CD4-positive, alpha-beta T cell treated with Interferon alpha-2 for 1 hour (primary cell): Measurements from ENCODE around the gene PCDH9.

Source experiments
- DNase-seq, 2 donors: peaks; one replicate each; pipeline ENCODE4 v3.0.0-alpha.2; 2020 to 2022

PCDH9 gene

DNA sequence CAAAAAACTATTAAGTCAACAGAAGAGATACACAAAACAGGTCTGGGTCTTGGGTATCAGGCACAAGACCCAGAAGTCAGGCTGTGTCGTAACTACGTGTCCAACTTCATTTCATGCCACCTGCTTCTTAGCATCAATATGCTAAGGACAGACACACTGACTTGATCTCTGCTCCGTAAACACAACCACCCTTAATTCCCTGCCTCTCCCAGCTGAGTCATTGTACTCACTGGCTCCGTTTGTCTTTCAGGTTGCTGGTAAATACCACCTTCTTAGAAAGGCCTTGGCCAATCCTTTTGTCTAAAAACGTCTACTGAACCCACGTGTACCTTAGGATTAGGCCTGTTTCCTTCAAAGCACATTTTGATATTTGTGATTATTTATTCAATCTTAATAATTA, 726.2 kb downstream of the PCDH9 start:
- DNase-seq: no peak

DNA sequence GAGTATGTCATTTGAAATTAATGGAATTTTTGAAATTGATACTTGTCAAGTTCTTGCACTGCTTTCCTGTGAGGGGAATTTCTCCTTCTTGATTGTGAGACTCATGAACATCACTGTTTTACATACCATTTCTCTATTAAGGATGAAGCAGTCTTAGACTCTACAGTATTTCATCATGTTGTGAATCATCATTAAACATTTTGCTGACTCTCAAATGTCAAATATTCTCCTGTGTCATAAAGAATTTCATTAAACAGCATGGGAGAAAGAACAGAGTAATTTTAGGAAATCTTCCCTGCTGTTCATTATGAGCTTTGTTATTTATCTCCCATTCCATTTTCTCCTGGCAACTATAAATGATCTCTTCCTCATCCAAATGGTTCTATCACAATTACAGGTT, 729.0 kb downstream of the PCDH9 start:
- DNase-seq: no peak

DNA sequence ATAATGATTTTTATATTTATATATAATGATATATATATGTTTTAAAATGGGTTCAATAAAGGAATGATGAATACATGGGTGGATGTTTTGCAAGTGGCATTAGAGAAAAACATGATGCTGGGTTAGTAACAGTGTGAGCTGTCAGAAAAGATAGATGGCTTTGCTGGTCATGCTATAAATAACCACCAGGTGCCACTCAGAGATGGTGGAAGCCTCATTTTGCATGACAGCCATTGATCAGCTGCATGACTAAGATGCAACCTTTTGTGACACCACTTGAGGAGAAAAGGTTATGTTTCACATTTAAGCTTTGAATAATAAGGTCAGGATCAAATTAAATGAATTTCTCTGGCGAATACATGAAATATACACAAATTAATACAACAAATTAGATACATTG, 737.7 kb downstream of the PCDH9 start:
- no peak for DNase-seq

DNA sequence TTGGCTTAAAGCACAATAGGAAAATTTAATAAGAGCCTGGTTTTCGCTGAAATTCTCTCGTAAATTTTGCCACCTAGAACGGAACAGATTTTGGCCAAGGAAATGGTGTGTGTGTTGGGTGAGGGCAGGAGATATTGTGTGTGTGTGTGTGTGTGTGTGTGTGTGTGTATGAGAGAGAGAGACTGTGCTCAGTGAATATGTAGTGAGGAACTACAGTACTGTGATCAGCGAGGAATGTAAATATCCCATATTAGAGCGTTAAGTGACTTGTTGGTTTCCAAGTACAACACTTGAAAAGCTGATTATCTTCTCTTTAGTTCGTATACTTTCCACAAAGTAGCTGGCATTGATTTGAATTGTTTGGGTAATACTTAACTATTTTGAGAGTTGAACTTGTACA, 738.9 kb downstream of the PCDH9 start:
- no peak for DNase-seq

DNA sequence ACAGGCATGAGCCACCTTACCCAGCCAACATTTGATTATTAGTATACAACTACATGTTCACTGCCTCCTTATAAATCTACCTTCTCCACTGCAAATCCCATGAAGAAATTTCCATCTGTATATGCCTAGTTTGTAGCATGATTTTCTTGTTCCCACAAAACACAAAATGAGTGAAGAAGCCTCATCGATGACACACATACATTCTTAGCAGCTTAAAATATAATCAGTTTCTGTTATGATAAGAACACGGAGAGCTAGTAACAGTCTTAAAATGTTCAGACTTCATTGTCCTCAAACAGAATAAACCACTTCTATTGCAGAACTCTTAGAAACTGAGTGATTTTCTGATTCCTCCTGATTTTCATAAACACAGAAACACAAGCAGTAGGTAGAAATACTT, 740.5 kb downstream of the PCDH9 start:
- DNase-seq: no peak

DNA sequence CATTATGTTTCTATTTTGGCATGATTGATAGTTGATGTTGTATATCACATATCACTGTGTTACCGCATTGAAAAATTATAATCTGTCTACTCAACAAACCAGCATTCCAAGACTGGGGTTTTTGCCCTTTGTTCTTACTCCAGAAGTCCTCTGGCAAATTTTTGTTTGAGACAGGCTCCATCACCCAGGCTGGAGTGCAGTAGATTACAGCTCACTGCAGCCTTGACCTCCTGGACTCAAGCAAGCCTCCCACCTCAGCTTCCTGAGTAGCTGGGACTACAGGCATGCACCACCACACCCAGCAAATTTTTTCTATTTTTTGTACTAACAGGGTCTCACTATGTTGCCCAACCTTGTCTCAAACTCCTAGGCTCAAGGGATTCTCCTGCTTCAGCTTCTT, 741.0 kb downstream of the PCDH9 start:
- DNase-seq: no peak

DNA sequence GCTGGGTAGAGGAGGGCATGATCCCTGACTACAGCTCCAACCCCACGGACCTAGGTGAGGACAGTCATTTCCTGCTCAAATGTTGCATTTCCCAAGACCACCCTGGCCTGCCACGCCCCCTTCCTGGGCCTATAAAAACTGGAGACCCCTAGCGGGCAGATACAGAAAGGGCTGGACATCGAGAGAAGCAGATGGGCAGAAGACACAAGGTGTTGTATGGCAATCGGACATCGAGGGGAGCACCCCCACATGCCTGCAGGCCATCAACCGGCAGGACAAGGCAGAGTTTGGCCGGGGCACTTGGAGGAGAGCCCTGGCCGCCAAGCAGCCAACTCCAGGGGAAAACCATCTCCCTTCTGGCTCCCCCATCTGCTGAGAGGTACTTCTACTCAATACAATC, 746.4 kb downstream of the PCDH9 start:
- no peak for DNase-seq

DNA sequence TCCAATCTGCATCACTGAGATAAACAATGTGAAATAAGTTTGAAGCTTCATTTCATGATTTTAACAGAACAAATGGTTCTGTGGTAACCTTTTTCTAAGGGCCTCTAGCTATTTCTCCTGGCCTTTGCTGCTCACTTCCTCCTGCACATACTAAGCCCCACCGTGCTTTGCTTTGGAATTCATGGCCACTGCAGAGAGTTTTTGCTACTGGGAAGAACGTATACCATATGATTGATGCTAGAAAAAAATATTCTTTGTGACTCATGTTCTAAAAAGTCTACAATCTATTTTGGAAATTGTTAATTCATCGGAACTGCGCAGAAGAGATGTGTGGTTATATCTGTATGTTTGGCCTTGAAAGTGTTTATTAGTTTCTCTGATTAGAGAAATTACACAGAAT, 747.3 kb downstream of the PCDH9 start:
- DNase-seq: no peak

DNA sequence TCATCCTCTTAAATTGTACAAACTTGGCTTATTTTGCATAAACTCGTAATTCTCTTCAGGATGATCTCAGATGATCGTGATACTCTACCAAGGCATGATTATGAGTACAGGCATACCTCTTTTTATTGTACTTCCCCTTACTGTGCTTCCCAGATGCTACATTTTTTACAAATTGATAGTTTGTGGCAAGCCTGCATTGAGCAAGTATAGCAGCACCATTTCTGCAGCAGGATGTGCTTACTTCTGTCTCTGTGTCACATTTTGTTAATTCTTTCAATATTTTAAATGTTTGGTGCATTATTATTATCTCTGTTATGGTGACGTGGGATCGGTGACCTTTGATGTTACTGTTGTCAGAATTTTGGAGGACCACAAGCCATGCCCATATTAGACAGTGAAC, 752.3 kb downstream of the PCDH9 start:
- no peak for DNase-seq

DNA sequence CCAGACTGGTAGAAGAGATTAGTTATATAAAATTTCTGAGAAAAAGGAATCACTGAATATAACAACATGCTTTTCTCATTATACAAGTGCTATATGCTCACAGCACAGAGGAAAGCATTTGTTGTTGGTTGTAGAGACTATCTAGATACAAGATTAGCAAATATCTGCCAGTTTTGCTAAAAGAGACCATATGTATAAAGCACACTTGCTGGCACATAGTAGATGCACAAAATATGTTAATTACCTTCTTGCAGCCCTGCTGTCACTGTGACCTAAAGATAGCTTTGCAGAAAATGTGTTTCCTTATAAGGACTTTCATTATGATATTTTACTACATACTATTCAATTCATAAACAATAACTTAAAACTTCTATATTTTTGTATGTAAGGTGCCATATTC, 755.1 kb downstream of the PCDH9 start:
- no peak for DNase-seq

DNA sequence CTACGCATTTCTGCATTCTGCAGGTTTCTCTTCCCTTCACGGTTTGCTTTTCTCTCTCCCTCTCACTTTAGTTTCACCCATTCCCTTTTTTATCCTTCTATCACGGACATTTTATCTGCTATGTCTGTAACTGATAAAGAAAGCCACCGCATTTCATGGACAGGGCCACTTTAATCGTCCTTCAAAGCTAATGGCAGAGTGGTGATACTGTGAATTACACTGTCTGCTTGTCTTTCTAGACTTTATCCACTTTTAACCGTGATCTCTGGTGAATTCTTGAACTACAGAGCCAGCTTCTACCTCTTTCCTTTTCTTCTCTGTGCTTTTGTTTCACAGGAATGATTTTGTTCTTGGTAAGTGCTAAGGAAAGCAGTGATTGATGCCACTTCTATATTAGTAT, 760.4 kb downstream of the PCDH9 start:
- DNase-seq: no peak

DNA sequence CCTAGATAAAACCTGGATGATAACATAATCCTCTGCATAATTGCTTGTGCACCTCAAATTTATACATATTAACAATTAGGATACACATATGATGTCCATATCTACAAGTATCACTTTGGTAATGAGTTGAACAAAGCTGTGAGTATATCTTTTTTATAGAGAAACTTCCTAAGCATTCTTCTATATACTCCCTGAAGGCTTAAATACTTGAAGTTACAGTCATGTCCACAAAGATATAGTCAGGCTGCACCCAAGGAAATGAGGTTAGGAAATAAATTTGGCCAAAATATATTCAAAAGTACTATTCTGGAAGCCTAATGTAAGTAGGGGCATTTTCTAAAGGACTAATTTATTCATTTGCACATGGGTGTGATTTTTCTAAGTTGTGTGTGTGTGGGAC, 761.5 kb downstream of the PCDH9 start:
- DNase-seq: no peak

DNA sequence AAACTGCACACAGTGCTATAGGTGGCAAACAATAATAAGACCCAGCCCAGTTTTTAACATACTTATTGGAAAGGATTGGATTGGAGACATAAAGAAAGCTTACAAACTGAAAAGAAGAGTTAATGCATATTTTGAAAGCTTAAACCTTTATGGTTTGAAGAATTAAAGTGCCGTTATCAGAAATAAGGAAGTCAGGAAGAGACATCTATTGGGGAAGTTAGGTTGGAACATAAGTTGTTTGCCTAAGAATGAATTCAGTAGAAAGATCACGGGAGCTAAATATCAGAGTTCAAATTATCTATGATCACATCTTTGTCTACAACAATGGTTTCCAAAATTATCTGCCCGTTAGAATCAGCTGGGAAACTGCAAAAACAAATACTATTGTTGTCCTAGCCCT, 767.9 kb downstream of the PCDH9 start:
- DNase-seq: no peak

DNA sequence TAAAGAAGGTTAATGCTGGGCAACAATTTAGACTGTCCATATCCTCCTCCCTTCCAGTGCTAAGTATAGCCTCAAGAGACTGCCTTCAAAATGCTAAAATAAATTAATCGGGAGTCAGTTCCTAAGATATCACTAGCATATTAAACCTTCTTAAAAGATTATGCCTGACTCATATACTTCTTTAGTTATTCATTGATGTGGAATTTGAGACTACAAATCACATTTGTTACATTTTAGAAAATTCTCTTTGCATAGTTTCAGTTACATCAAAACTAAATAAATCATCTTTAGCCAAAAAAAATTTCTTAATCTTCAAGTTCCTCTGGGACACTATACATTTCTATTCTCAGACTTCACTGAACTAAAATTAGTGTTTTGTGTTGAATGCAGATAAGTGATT, 769.1 kb downstream of the PCDH9 start:
- no peak for DNase-seq

DNA sequence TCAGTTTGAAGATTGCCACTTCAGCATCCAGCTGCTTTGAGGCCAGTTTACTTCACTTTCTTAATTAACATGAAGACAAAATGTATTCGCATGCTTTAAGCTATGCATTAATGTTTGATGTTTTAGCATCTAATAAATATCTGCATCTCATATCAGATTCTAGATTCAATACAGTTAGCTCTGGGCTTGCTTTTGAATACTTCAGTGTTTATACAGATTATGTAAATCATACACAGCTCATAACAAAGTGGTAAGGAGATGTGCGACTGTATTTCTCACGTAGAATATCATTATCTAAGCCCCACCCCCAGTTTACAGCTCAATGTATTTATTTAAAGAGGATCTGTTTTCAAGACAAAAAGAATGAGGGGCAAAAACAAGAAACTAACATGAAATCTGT, 770.5 kb downstream of the PCDH9 start:
- no peak for DNase-seq

DNA sequence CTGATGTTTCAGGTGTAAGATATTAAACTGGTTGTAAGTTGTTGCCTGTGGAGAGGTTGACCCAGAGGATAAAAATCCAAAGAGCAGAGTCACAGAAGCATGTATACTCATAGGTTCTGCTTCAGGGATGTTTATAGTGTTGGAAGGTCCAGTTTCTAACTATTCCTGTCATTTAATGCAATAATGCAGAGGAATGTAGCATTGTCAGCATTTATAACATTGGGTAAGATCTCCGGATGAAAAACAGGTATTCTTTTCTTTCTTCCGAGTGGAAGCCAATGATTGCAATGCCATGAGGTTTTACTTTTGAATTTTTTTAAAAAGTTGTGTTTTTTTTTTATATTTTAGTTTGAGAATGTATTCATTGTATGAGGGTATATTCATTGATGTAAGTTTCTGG, 771.0 kb downstream of the PCDH9 start:
- no peak for DNase-seq

DNA sequence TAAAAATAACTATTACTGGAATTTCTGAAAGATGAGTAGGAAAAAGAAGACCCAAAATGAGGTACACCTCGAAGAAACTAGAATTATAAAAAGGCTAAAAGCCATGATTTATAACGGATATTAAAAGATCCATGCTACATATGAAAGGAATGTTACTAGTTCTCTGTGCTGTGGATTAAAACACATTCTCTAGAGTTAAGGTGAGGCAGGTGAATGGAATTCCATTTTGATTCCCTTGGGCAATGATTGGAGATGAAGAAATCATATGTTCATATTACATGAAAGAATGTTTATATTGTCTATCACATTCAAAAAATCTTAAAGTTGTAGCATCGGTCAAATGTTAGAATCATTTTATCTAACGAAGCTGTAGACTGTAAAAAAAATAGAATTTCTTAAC, 783.7 kb downstream of the PCDH9 start:
- DNase-seq: no peak

DNA sequence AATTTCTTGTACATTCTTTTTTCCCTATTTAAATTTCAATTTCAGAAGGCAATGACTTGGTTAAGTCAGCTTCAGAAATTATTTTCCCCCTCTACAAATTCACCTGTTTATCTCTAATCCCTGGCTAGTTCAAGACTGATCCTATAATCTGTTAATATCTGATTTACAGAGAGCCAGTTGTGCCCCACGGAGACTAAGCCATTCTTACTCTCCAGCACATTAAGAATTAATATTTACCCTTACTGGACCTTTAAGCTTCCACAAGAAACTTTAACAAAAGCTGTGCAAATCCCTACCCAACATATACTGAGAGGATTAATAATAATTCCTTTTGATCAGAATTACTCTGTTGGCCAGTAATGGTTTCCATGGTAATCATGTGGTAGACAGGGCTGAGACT, 786.2 kb downstream of the PCDH9 start:
- no peak for DNase-seq

DNA sequence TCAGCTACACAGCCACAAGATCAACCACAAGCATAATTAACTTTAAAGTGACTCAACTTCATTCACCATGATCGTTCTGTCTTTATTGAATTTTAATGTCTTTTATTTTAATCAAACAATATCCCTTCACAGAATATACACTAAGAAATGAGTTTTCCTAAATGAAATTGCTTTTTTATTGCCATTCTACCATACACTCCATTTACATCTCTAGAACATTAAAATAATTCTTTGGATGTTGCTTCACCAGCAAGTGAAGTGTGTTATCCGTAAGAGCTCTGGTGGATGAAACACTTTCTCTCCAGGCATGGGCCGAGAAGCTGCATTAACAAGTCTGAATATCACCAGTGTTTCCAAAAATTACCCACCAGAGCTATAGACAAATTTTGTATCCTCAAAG, 789.2 kb downstream of the PCDH9 start:
- no peak for DNase-seq

DNA sequence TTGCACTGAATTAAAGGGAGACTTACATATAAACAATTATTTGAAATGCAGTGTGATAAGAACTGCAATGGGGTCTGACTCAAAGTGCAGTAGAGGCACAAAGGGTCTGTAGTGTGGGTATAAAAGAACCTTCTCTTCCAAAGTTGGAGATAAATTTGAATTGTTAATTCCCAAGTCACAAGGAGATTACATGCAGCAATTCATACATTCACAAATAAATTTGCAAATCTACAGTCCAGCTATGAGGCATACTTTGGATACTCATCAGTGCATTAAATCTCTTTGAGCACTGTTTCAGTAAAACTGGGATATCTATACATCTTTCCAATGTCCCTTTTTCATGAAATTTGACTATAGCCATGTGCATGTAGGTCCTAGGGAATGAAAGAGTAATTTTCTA, 799.4 kb downstream of the PCDH9 start:
- DNase-seq: no peak

DNA sequence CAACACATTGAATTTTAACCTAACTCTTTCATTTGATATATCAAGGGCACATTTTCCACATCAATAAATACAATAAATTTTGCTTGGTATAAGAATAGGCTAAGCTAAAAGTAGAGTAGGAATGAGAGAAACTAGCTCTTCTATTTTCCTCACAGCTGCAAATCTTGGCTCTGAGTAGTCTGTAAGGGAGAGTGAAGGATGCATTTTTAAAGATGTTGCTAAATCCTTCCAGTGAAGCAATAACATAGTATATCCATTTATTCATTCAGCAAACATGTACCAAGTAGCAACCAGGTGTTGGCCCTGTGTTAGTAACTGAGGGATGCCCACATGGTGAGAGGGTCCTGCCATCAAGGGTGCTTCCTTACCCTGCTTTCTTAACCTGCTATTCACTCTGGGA, 799.9 kb downstream of the PCDH9 start:
- DNase-seq: no peak

DNA sequence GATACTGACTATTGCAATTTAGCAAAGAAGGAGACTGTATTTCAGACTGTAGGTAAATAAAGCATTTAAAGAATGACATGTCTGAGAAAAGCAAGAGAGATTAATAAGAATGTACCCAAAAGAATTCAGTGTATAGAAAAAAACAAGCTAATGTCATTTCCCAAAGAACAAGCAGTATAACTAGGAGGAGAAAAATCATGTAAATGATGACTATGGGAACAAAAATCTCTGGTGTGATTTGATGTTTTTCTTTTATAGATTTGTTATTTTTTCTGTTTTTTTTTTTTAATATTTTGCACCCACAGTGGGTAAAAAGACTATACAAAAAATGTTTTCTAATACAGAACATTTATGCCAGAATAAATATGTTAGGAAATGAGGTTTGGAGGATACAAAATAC, 801.0 kb downstream of the PCDH9 start:
- DNase-seq: no peak

DNA sequence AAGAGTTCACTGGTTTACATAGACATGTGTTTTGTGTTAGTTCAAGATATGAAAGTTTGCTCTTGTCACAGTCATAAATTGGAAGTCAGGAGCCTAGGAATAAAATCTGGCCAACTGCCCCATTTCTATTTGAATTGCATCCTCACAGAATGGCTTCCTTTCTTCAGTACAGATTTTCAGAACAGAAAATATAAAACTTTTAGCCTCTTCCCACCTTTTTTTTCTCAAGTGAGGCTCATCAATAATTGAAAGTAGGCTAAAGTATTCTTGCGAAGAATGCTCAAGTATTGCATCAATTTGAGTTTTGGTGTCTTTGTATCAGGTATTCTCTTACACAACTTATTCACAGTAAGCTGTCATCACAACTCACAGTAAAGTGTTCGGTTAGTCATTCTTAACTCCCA, 802.7 kb downstream of the PCDH9 start:
- DNase-seq: no peak

DNA sequence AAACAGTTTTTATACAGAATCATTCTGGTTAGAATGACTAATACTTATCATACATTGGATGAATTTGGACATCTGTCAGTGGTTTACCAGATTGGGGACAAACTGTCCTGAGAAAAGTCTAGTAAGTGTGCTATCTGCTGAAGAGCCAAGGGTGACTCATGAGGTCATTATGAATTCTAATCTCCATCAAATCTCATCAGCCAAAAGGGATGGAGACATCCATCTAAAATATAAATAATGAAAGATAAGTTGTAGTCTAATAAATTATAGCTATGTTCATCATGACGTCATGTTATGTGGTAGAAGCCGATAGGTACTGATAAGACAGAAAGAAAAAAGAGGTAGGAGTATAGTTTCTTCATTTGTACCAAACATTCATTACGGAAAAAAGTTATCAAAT, 804.4 kb downstream of the PCDH9 start:
- DNase-seq: no peak

DNA sequence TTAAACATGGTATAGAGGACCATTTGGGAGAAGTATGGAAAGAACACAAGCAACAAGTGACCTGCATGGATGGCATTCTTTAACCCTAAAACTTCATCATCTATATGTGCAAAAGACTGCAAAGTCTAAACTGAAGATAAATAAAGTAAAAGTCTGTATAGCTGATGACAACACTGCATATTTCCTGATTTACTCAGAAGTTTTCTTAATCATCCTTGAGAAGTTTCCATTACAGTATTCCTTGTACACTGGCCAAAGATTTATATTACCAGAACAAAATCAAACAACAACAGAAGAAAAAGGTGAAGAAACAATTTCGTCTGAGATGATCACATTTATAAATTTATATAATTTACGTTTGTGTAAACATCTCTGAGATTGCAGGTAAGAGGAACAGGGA, 805.7 kb downstream of the PCDH9 start:
- no peak for DNase-seq

DNA sequence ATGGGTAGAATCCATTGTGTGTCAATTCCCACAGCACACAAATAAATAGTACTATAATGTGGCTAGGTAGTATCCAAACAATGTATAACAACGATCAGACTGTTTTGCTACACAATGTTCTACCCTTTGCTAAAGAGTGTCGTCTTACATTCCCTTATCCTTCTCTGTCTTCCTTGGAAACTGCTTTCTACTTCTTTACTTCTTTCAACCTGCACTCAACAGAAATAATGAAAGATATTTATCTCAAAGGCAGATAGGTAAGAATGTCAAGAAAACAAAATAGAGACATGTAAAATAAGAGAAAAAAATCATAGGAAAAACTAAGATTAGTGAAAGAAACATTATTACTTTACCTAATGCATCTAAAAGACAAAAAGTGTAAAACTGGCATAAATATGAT, 814.7 kb downstream of the PCDH9 start:
- no peak for DNase-seq
